ACHN (cell line): Measurements from ENCODE around the gene CACTIN.
A peak's percentile ranks its signal among the peaks of the same experiment; 100 is the strongest.
"Not testable (repeated sequence)": the region's sequence is repeated elsewhere in the genome, so short reads cannot be mapped to it uniquely, and the experiment has no call there.

ENCODE experiments used
- DNase-seq: peaks from one replicate; pipeline ENCODE4 v3.0.0-alpha.2; 2015
- in situ Hi-C: cut with HindIII; loops from 2 replicates; pipeline ENCODE4 v1.10.0; 2017; ENCODE audit warnings: low sequenced_read_pairs, low pct_ligation_motif_present, low pct_unique_long_range_greater_than_20kb

CACTIN gene

DNA sequence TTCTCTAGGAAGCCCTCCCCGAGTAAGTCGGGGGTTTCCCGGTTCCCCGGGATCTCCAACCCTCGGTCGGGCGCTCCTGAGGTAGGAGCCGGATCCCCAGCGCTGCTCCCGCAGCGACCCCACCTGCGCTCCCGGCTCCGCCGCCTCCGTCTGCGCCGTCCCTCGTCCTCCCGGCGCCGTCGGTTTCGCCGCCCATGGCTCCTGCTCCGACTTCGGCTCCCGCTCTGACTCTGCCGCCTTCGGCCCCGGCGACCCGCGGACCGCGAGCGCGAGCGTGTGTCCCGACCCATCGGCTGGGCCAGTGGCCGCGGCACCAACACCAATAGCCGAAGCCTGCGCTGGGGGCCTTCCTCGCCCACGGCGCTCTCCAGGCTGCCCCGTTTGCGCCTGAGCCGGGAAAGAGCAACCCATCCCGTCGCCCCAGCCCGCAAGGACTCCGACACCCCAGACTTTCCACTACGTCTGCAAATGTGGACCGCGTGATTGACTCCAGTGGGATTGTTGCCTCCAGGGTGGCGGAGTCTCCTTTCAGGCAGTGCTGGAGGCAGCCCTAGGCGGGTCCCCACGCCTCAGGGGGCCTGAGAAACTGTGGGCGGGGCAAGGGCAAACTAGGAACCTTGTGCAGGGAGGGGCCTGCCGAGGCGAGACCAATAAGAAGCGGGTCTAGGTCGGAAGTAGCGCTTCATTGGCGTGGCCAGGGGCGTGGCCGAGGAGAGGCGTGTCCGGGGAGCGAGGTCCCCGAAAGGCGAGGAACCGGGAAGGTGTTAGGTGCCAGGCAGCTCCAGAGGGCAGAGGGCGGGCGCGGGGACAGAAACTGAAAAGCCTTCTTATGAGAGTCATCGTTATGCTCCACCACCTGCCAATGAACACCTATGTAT lies at the start of gene CACTIN:
Gene CACTIN, minus strand, starts transcription at position 318 of the 878 bp plus-strand sequence. Its CDS starts 28 bp downstream, at position 290.
- peak; percentile 97 for DNase-seq
- in situ Hi-C loops: no loop called here

DNA sequence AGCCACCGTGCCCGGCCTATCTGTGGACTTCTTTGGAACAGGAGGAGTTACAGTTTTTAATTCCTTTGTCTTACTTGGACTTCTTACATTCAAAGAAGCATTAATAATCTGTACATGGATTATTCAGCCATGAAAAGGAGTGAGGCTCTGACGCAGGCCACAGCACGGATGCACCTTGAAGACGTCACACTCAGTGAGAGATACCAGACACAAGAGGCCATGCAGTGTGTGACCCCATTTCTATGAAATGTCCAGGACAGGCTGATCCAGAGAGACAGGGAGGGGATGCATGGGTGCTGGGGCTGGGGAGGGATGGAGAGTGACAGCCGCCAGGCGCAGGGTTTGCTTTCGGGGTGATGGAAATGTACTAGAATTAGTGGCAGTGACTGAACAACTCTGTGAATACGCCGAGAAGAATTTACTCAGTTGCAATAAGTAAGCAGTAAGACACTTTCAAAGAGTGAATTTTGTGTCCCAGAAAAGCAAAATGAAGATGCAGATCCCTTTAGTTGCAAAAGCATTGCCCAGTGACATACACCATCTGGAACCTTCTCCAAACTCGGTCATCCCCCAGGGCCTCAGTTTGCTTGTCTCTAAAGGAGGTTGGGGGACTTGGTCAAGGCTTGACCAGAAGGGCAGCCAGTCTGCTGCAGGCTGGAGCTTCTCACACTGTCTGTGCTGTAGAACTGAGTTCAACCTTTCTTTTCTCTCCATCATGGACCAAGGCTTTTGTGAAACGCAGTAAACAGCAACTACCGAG lies 48.4 kb upstream of the CACTIN start:
- DNase-seq: no peak
- in situ Hi-C loops: no loop called here

DNA sequence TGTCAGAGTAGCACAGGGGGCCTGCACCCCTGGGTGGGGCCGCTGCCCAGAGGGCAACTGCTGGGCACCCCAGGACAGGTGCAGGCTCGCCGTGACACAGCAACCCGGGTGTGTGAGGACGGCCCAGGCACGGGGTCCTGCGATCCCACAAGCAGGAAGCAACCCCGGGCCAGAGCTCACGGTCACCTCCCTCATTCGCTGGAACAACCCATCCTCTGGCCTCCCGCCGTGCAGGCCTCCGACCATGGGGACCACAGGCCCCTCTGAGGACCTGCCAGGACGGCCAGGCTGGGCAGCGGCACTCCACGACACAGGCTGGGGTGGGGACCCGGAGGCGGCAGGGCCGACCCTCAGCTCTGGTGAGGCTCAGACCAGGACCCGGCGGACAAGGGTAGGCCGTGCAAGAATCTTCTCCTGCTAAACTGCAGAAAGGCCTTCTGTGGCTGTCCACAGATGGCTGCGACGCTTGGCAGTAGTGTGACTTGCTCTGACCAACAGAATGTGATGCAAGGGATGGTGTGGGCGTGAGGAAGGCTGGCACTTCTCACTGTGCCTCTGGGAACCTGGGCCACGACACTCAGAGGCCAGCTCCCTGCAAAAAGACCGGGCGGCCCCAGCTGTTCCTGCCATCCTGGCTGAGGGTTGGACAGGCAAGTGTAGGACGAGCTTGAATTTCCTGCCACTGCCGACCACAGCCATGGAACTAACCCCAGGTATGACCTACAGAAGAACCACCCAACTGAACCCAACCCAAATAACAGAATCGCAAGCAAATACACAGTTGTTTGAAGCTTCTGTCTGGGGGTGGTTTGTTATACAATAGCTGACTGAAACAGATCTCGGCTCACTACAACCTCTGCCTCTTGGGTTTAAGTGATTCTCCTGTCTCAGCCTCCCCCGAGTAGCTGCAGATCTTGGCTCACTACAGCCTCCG lies 47.2 kb upstream of the CACTIN start:
- DNase-seq: no peak
- in situ Hi-C loops: no loop called here

DNA sequence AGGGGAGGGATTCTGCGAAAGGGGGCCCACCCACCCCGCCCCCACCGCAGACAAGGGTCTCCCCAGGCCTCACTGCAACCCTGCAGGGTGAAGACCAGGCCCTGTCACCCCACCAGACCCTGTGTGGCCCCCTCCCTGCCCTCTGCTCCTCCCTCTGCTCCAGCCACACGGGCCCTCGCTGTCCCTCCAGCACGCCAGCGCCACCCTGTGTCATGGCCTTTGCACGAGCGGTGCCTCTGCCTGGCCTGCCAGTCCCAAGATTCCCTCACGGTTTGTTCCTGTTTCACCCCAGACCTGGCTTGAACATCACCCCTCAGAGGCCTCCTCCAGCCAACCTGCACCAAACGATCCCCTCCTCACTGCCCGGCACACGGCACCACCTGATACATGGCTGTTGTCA lies 46.4 kb upstream of the CACTIN start:
- no peak for DNase-seq
- in situ Hi-C loops: no loop called here

DNA sequence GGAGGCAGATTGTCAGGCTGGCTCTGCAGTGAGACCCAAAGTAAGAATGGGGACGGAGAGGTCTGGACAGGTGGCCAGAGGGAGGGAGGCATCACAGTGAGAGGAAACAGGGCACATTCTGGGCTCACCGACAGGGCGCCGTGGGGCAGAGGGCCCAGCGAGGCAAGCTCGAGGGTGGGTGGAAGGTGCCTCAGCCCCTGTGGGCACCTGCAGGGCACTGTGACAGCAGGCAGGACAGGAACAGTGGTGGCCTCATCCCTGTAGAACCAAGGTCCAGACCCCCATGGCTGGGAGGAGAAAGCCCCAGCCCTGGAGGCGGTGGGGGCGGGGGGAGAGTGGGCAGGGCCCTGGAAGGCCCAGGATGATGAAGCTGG lies 46.0 kb upstream of the CACTIN start:
- in situ Hi-C loops: no loop called here
- DNase-seq: no peak

DNA sequence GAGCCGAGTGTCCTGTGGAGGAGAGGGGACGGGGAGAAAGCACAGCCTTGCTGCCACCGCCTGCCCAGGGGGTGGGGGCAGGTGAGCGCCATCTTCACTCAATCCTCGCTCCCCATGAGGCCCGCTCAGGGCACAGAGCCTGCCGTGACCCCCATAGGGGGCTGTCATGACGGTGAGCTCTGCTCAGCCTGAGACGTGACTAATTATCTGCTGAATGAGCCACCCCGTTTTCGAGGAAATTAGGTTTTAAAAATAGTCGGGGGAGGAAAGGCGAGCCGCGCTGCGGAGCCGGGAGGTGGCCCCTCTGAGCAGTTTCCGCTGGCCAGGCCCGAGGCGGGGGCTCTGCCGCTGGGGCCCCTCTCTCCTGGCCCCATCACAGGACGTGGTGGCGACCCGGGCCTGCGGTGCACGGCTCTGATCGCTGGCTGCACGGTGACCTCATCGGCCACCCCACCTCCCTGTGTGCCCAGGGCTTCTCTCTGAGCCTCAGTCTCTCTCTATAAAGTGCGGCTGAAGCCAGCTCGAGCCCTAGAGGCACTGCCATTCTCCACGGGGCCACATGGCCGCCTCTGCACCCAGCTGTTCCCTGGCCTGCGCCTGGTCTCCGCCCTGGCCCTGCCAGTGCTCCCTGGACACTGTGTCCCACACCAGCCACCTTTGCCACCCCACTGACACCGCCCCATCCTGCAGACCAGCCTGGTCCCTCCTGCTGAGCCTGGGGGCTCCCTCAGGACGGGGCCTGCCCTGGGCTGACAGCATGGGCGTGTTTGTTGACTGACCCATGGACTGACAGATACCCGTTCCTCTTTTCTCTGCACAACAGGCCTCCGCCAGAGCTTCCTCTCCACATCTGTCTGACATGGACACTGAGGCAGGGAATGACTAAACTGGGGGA lies 45.3 kb upstream of the CACTIN start:
- no peak for DNase-seq
- in situ Hi-C loops: no loop called here

DNA sequence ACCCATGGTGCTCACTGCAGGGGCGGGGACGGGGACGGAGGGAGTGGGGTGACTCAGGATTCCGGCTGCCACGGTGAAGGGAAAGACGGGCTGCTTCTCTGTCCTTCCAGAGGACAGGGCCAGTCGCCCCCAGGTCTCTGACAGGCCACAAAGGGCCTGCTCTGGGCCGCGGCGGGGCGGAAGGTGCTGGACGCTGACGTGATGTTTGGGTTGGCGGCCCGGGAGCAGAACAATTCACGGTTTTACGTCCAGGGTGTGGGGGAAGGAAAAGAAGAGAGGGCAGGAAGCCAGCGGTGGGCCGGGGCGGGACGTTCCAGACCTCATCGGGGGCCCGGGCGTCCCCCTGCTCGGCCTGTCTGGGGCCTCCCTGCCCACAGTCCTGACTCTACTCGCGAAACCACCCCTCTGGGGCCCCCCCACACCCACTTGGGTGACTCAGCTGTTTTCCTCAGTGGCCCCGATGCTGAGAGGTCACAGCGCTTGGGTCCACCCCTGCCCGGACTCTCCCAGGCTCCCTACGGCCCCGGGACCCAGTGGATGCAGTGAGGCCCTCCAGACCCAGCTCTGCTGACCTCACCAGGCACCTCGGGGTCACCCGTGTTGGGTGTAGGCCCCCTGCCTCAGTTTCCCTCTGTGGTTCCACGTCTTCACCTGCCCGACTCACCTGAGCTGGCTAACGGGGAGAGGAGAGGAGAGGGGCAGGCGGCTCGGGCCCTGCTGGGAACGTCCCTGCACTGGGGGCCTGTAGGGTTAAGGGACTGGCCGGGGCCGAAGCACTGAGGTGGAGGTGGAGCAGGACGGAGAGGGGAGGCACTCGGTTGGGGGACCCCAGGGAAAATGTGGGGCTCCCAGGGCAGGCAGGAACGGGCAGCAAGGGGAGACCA lies 44.4 kb upstream of the CACTIN start:
- no peak for DNase-seq
- in situ Hi-C loops: no loop called here

DNA sequence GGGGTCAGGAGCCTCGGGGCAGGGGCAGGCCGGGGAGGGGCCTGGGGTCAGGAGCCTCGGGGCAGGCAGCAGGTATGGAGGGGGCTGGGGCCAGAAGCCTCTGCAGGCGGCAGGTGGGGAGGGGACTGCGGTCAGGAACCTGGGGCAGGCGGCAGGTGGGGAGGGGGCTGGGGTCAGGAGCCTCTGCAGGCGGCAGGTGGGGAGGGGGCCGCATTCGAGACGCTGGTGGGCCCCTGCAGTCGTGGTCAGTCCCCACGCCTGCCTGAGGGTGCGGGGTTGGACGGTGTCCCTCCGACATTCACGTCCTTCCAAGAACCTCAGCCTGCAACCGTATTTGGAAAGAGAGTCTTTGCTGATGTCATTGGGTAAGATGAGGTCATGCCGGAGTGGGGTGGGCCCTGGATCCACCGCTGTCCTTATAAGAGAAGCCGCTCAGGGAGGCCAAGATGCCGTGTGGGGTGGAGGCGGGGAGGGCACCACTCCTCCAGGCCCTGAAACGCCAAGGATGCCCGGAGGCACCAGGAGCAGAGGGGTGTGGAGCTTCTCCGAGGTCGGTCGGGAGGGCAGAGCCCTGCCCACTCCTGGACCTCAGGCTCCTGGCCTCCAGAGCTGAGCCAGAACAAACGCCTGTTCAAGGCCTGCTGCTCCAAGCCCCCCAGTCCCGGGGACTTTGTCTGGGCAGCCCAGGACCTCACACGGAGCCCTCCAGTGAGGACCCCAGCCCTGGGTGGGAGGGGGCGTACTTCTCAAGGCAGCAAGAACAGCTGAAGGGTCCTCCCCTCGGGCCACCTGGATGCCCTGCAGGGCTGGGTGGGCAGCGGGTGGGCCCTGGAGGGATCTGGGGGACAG lies 43.6 kb upstream of the CACTIN start:
- DNase-seq: no peak

DNA sequence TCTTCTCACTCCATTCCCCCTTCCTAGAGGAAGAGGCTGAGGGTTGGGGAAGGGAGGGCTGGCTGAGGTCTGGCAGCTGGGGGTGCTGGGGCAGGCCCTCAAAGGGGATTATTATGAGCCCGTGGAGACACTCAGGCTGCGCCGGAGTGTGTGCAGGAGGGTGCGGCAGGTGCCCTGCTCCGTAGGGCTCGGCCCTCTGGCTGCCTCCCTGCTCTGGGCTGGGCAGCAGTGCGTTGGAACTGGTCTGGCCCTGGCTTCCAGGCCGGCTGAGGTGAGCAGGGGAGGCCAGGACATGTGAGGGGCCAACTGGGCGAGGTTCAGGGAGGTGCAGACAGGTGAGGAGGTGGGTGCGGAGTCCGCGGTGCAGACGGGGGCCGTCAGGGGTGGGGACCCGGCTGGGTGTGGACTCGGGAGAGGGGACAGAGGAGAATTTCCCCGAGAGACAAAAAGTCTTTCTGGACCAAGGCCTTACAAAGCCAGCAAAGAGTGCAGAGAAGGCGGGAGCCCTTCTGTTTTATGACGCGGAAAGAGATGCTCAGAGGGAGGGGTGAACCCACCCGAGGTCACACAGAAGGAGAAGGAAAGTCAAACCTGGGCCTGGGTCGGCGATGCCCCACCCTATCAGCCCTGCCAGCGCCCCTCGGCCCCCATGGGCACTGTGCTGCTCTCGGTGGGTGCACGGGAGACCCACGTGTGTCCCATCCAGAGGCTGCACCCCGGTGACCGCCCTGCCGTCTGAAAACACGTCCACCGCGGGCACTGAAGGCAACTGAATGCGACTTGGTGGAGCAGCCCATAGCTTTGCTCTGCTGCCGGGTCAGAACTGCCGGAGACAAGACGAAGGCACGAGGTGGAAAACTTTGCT lies 42.7 kb upstream of the CACTIN start:
- DNase-seq: no peak
- in situ Hi-C loops: no loop called here

More for the DNA sequence above, 43.6 kb upstream of the CACTIN start:
- in situ Hi-C loops: no loop called here

DNA sequence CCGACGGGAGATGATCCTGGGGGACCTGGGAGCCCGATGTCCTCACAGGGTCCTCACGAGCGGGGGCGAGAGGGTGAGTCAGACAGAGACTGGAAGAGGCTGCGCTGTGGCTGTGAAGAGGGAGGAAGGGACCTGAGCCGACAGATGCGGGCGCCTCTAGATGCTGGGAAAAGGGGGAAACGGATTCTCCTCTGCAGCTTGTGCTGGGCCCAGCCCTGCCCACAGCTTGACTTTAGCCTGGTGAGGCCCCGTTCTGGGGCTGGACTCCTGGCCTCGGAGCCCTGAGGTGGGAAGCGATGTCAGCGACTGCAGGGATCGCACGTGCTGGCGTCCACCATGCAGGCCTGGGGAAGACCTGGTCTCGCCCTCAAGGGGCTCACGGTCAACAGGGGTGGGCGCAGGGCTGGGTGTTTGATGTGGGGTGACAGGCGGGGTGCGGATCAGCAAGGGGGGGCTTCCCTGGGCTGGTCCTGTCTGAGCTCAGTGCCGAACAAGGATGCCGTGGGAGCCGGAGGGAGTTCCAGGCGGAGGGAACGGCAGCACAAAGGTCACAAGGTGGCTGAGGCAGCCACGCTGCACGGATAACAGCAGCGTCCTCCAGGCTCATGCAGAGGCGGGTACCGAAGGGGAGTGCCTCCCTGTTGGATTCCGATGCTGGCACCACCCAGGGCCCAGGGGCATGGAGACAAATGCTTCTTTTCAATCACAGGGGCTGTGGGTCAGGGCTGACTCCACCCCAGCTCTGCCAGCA lies 41.9 kb upstream of the CACTIN start:
- DNase-seq: no peak
- in situ Hi-C loops: no loop called here

DNA sequence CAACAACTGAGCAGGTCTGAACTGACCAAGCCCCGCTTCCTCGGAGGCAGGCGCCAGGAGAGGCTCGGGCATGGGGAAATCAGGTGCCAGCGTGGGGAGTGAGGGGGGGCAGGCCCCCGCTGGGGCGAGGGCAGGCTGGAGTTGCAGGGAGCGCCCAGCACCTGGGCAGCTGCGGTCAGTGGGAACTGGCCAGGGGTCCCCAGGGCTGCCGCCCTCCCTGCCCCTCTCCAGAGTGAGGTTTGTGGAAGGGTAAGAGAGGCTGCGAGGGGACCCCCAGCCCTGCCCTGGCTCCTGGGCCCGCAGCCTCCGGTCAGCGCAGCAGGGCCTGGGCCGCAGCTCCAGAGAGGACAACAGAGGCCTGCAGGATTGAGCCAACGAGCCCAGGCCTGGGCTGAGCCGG lies 41.2 kb upstream of the CACTIN start:
- in situ Hi-C loops: no loop called here
- DNase-seq: no peak

DNA sequence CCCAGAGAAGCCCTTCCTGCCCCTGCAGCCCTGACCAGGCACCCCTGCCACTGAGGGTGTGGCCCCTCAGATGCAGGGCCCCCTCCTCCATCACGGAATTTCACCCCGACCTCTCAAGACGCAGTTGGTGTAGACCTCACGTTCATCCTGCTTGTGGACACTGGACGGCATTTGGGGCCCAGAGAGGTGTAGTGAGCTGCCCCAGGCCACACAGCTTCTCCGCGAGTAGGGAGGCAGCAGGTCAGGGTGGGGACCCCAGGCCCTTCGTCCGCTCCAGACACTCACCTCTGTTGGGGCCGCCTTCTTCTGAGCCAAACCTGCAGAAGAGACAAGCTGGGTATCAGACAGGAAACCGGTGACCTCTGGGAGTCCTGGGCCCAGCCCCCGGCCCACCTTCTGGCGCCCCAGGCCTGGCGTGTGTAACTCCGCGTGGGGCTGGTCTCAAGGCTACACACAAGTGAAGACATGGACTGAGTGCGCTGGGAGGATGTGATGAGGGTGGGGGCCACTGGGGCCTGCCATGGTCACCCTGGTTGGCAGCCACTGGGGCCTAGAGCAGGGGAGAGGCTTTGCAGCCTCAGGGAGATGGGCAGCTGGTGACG lies 40.5 kb upstream of the CACTIN start:
- no peak for DNase-seq
- in situ Hi-C loops: no loop called here

DNA sequence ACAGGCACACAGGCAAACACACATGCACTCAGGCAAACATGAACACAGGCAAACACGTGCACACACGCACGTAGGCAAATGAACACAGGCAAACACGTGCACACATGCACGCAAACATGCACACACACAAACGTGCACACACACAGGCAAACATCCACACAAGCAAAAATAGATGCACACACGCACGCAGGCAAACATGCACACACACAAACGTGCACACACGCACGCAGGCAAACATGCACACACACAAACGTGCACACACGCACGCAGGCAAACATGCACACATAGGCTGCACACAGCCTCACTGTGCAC lies 39.9 kb upstream of the CACTIN start:
- in situ Hi-C loops, DNase-seq: not testable (repeated sequence)

DNA sequence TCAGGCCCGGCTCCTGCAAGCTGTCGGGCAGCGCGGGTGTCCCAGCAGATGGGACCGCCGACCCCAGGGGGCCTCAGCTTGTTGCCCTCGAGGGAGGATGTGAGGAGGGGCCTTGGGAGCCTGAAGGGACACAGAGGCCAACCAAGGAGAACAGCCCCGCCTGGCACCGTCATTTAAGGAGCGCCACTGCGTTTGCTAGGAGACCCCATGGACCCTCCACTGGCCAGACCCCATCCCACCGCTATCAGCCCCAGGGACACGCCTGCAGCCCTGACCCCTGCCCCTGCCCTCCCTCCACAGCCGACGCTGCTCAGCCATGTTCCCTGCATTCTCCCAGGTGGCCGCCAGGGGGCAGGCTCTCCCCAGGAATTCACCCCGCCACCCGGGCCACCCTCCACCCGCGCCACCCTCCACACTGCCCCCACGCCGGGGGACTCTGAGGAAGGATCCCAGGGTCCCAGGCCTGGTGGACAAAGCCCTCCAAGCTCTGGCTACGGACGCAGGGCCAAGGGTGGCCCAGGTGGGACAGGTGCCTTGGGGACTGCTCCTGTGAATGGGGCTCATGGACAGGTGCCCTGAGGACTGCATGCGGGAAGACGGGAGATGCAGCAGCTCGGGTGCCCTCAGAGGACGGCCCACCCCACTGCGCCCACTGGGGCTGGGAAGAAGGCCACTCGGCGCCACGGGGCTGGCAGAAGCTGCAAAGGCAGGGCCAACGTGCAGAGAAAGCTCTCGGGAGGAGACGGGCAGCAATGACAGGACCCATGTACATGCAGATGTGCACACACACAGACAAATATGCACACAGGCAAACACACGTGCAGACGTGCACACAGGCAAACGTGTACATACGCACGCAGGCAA lies 39.3 kb upstream of the CACTIN start:
- in situ Hi-C loops: no loop called here
- DNase-seq: no peak
